Measurements from ENCODE around the gene PTTG1IP2. TPM values are rescaled to one million over a fixed set of nuclear protein-coding genes. Genes with fewer than 3 reads are reported as not detected.

The PTTG1IP2 gene
- polyA plus RNA-seq, 4 donors = not detected

GRCh38 chr7:90474284-90475210, 5.1 kb downstream of the PTTG1IP2 start:
- no peak for DNase-seq (ENCODE audit: low read depth in 4 of 4, low spot score in 2 of 4)

GRCh38 chr7:90483251-90483650, 13.8 kb downstream of the PTTG1IP2 start:
- no peak for DNase-seq (ENCODE audit: low read depth in 4 of 4, low spot score in 2 of 4)

- DNase-seq (ENCODE audit: low read depth in 4 of 4, low spot score in 2 of 4) = no peak
These were observed 15.3 kb downstream of the PTTG1IP2 start for GRCh38 chr7:90484706-90485105.

- no peak for DNase-seq (ENCODE audit: low read depth in 4 of 4, low spot score in 2 of 4)
These were observed 16.4 kb downstream of the PTTG1IP2 start for GRCh38 chr7:90485734-90486316.

GRCh38 chr7:90487808-90488207, 18.4 kb downstream of the PTTG1IP2 start:
- no peak for DNase-seq (ENCODE audit: low read depth in 4 of 4, low spot score in 2 of 4)

- DNase-seq (ENCODE audit: low read depth in 4 of 4, low spot score in 2 of 4) = no peak
These were observed 18.8 kb downstream of the PTTG1IP2 start for GRCh38 chr7:90488220-90488619.

- DNase-seq (ENCODE audit: low read depth in 4 of 4, low spot score in 2 of 4) = no peak
These were observed 22.8 kb downstream of the PTTG1IP2 start for GRCh38 chr7:90492250-90492649.

GRCh38 chr7:90495241-90495640, 25.8 kb downstream of the PTTG1IP2 start:
- DNase-seq (ENCODE audit: low read depth in 4 of 4, low spot score in 2 of 4) = no peak

DNA sequence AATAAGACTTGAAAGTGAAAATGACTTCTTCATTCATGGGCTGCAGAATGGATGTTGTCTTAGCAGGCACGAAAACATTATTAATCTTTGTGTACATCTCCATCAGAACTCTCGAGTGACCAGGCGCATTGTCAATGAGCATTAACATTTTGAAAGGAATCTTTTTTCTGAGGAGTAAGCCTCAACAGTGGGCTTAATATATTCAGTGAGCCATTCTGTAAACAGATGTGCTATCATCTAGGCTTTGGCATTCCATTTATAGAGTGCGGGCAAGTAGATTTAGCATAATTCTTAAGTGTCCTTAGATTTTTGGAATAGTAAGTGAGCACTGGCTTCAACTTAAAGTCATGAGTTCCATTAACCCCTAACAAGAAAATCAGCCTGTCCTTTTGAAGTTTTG, 33.1 kb downstream of the PTTG1IP2 start:
- no peak for DNase-seq (ENCODE audit: low read depth in 4 of 4, low spot score in 2 of 4)

- no peak for DNase-seq (ENCODE audit: low read depth in 4 of 4, low spot score in 2 of 4)
These were observed 33.9 kb downstream of the PTTG1IP2 start for GRCh38 chr7:90503367-90503766.

DNA sequence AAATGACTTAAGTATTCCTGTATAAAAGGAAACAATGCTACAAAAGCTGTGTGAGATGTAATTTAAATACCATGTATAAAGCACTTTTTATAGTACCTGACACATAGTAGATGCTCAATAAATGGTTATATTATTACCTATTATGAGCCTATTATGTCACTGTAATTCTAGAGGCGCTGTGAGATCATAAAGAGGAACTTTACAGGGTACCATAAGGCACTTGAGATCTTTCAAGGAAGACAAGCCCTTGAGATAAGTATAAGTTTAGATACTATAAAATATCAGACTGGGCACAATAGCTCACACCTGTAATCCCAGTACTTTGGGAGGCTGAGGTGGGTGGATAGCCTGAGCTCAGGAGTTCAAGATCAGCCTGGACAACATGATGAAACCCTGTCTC, 38.3 kb downstream of the PTTG1IP2 start:
- DNase-seq (ENCODE audit: low read depth in 4 of 4, low spot score in 2 of 4) = no peak

GRCh38 chr7:90511776-90512175, 42.3 kb downstream of the PTTG1IP2 start:
- DNase-seq (ENCODE audit: low read depth in 4 of 4, low spot score in 2 of 4) = no peak

GRCh38 chr7:90512821-90513254, 43.4 kb downstream of the PTTG1IP2 start:
- no peak for DNase-seq (ENCODE audit: low read depth in 4 of 4, low spot score in 2 of 4)

- DNase-seq (ENCODE audit: low read depth in 4 of 4, low spot score in 2 of 4) = no peak
These were observed 46.8 kb downstream of the PTTG1IP2 start for GRCh38 chr7:90516257-90516656.

GRCh38 chr7:90518630-90519029, 49.2 kb downstream of the PTTG1IP2 start:
- no peak for DNase-seq (ENCODE audit: low read depth in 4 of 4, low spot score in 2 of 4)

DNA sequence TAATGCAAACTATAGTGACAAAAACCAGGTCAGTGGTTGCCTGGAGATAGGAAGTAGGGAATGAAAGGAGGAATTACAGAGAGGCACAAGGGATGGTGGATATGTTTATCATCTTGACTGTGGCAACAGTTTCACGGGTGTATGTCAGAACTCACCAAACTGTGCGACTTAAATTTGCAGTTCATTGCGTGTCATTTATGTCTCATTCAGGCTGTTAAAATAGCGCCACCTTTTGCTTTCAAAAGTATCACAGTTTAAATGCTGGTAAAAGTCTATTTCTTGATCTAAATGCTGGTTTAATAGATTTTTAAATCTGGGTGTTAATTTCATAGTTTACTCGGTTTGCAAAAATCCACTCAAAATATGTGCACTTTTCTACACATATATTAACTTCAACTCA, 51.0 kb downstream of the PTTG1IP2 start:
- DNase-seq (ENCODE audit: low read depth in 4 of 4, low spot score in 2 of 4) = no peak

DNA sequence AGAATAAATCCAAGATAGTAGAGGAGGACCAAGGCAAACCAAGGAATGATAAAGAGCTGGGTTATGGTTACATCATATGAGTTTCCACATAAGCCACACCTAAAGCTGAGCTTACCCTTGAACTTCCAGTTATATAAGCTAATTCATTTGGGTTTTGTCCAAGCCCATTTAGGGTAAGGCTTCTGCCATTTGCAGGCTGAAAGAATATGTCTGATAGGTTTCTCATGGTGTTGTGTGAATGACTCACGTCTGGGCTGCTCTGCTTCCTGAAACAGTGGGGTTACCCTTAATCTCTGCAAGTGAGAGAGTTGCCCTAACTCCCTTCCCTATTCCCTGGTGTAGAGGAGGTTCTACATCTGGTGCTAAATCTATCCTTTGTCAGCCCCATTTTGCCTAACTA, 60.8 kb downstream of the PTTG1IP2 start:
- no peak for DNase-seq (ENCODE audit: low read depth in 4 of 4, low spot score in 2 of 4)

- DNase-seq (ENCODE audit: low read depth in 4 of 4, low spot score in 2 of 4) = no peak
These were observed 62.9 kb downstream of the PTTG1IP2 start for GRCh38 chr7:90532231-90532929.

- no peak for DNase-seq (ENCODE audit: low read depth in 4 of 4, low spot score in 2 of 4)
These were observed 67.0 kb downstream of the PTTG1IP2 start for GRCh38 chr7:90536449-90536848.

GRCh38 chr7:90538405-90538804, 69.0 kb downstream of the PTTG1IP2 start:
- no peak for DNase-seq (ENCODE audit: low read depth in 4 of 4, low spot score in 2 of 4)

DNA sequence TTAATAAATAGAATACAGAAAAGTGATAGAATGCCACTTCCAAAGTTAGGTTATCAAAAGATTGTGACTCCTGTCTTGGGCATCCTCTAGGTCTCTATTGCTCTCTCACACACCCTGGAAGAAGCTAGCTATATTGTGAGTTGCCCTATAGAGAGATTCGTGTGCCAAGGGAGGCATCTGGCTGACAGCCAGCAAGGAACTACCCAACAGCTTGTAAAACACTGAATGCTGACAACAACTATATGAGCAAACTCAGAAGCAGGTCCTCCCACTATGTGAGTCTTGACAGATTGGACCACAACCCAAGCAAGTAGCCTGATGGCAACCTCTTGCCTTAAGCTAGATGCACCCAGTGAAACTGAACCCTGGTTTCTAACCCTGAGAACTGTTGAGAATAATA, 71.0 kb downstream of the PTTG1IP2 start:
- DNase-seq (ENCODE audit: low read depth in 4 of 4, low spot score in 2 of 4) = no peak
